Measurements from ENCODE around the gene TTC21A.
A peak's percentile ranks its signal among the peaks of the same experiment; 100 is the strongest.

TTC21A gene

GRCh38 chr3:39136533-39137434, 29.3 kb downstream of the TTC21A start:
- no peak for DNase-seq (ENCODE audit: low spot score)

- DNase-seq (ENCODE audit: low spot score): no peak
Observed at GRCh38 chr3:39137435-39137936, 30.0 kb downstream of the TTC21A start.

DNA sequence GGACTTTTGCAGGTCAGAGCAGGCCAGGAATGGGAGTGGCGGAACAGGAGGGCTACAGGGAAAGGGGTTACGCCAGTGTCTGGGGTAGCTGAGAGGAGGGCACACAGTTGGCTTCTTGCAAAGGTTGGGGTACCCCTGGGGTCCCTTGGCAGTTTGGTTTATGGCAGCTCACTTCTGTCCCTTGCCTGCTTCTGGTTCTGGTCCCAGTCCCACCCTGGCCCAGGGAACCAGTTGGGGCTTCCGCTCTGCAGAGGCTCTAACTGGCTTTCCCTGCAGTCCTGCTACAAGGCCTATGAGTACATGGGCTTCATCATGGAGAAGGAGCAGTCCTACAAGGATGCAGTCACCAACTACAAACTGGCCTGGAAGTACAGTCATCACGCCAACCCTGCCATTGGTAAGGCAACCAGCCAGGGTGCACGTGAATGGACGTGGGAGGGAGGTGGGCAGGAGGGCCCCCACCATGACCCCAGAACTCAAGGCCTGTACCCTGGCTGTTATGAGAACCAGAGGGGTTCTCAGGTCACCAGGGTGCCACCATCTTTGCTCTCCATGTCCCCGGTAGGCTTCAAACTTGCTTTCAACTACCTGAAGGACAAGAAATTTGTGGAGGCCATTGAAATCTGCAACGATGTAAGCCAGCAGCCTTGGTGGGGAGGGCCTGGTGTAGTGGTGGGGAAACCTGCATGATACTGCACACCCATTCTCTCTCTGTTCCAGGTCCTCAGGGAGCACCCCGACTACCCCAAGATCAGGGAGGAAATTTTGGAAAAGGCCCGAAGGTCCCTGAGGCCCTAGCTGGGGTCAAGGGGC, 30.7 kb downstream of the TTC21A start:
- DNase-seq (ENCODE audit: low spot score): no peak

- DNase-seq (ENCODE audit: low spot score): no peak
Observed at GRCh38 chr3:39138804-39139415, 31.4 kb downstream of the TTC21A start.

GRCh38 chr3:39139442-39139841, 32.0 kb downstream of the TTC21A start:
- no peak for DNase-seq (ENCODE audit: low spot score)

DNA sequence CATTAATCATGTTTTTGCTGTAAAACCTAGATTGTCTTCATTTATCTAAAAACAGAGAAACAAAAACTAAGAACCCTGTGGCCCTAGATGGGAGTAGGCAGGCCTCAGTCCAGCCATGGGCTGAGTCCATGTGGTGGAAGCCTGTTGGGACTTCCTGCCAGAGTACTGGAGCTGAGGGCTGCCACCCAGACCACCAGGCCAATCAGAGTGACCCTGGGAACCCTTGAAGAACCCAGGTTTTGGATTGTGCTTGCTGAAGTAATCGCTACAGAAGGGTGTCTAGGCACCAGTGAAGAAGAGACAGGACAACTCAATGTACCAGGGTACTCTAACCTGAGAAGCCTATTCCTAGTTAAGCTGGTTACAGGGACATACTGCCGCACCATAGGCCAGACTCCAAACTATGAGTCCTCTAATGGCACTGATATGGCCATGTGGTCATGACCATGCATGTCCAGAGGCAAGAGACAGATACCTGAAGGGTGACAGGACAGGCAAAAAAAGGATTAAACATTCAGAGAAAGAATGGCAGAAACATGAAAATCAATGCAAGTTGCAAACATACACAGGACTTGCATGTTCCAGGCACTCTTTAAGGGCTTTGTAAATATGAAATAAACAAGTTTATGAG, 33.0 kb downstream of the TTC21A start:
- no peak for DNase-seq (ENCODE audit: low spot score)

DNA sequence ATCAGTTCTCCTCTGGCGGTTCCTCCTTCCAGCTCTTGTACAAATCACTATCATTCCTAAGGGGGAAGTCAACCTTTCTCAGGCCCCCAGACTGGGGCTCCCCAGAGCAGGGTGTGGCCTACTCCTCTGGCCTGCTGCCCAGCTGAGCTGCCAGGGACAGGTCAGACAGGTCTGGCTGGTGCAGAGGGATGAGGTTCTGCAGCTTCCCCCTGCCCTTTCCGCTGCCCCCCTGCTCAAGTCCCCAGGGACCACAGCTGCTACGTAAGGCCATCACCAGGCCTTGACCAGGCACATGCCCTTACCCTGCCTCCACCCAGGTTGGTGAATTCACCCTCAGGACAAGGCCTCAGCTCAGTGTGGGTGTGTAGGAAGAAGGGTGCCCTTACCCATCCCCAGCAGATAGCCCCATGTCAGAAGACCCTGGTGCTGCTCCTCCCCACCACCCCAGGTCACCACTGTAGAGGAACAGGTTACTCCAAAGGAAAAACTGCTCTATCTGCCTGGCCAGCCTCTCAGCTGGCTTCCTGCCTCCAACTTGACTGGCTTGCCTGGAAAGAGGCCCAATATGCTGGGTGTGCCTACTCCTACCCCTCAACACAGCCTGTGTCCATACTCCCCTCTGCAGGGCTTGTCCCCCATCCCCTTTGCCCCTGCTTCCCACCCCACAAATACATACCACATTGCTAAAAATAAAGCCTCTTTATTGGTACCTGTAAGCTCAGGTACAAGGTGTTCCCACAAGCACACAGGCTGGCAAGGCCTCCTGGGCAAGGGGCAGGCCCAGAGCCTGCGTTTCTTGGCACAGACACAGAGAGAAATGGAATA, 33.9 kb downstream of the TTC21A start:
- DNase-seq (ENCODE audit: low spot score): no peak

DNA sequence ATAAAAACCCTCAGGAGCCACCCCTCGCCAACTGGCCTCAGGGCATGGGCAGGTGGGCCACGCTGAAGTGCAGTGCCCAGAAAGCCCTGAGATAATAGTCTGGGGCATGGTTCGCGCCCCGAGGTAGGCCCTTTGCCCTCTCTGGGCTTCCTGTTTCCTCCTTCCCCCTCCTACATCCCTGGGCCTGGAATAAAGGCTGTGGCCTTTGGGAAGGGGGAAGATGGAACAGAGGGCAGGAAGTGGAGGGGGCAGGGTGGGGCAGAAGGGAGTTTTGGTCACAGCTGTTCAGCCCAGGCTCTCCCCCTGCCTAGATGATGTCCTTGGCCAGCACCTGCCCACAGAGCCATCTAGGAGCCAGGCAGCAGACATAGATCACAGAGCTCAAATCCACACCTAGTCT, 34.6 kb downstream of the TTC21A start:
- no peak for DNase-seq (ENCODE audit: low spot score)

DNA sequence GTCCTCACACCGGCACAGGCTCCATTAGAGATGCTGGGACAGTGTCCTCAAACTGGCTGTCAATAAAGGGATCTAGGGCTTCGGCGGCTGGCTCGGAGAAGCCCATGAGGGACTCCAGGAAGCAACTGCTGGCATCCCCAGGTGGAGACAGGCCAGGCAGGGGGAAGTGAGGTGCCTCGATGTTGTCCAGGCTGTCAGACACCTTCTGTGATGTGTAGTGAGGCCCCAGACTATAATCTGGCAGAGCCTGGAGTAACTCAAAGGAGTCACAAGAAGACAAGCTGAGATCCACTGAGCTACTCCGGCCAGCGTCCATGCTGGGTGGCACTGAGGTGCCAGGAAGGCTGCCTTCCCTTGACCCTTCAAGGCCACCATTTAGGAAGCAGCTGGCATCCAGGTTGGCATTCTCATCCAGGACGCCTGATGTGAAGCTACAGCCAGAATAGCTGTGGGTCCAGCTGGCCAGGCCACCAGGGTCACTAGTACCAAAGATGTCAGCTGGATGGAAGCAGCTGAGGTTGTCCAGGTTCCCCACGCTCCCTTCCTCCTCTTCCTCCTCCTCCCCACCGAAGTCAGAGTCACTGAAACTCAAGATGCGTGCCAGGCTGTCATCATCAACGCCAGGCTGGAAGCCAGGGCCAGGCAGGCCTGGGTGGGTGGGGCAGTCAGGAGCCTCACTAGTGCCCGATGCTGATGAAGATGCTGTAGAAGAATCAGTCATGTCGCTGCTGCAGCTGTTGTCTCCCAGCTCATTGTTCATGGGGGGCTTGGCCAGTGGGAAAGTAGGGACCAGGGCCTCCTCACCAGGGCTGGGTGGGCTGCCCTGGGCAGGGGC, 35.8 kb downstream of the TTC21A start:
- no peak for DNase-seq (ENCODE audit: low spot score)

GRCh38 chr3:39144095-39144747, 36.7 kb downstream of the TTC21A start:
- DNase-seq (ENCODE audit: low spot score): no peak

- DNase-seq (ENCODE audit: low spot score): no peak
Observed at GRCh38 chr3:39144748-39145380, 37.4 kb downstream of the TTC21A start.

DNA sequence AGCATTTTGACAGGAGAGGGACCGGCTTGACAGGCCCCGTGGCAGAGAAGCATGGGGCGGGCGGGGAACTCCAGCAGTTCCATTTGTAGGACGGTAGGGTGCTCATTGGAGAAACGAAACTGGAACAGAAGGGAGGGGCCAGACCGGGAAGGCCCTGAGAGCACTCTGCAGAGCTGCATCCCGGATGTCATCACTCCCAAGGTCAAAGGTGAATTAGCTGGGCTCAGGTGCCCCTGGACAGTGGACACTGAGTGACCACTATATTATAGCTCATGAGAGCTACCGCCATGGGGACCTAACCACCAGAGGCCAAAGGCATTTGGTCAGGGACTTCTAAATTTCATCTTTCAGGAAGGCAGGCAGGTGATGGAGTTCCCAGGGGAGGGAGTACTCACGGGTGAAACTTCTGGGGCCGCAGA, 38.6 kb downstream of the TTC21A start:
- DNase-seq (ENCODE audit: low spot score): no peak

DNA sequence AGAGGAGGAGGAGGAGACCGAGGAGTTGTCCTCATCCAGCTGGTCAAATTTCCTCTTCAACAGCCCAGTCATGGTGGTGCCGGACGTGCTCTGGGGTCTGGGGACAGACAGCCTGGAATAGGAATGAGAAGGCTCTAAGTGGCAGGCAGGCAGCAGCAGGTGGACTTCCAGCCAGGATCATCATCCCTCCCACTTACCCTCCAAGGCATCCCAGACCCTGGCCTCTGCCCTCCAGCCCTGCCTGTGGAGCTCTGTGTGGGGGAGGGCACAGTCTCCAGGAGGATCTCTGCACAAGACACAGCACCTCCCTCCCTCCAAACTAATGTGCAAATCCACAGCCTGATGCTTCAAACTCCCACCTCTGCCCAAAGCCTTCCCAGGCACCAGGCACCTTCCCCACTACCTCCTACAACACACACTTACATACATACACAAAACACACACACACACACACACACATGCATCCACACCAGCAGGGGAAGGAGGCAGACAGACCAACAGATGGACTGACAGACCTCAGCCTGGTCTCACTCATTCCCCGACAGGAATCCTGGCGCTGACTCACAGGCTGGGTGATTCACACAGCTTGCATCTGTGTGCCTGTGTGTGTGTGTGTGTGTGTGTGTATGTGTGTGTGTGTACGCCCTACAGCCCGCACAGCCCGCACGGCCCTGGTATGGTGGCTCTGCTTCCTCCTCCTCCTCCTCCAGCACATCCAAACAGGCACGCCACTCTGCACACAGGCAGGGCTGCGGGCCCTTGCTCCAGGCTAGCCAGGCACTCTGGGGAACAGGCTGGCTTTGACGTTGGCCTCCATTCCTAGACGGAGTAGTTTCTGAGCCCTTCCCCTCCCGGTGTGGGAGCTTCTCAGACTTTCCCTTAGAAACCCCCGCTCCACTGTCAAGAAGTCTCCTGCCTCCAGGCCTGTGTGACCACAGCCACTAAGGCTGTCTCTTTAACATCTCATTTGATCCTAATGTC, 39.4 kb downstream of the TTC21A start:
- DNase-seq (ENCODE audit: low spot score): peak; percentile 56

DNA sequence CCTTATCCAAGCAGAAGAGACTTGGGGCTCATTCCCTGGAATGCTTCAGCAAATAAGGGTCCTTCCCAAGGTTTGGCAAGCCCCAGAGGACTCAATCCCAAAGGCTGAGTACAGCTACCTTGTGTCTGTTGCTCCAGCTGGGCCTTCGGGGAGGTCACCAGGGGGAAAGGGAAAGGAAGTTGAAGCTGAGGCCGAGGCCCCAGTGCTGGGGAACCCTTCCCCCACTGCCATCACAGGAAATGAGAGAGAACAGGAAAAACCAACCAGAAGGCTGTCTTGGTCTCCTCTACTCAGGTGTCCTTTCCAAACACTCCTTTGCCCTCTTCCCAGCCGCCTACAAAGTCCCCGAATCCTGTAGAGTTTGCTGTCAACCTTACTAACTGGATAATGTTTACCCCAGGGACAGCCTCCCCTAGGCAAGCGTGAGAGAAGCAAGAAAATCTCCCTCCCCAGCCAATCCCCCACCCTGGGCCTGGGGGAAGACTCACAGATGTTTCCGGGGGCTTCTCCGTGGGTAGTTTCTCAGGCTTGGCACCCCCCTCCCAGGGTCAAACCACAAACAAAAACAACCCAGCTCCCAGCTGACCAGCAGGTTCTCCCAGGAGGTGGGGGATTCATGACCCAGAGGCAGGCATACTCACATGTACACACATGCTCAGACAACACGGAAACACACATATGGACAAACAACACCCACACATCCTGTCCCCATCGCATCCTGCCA, 40.4 kb downstream of the TTC21A start:
- peak; percentile 87 for DNase-seq (ENCODE audit: low spot score)

GRCh38 chr3:39148435-39149058, 41.1 kb downstream of the TTC21A start:
- DNase-seq (ENCODE audit: low spot score): peak; percentile 82

DNA sequence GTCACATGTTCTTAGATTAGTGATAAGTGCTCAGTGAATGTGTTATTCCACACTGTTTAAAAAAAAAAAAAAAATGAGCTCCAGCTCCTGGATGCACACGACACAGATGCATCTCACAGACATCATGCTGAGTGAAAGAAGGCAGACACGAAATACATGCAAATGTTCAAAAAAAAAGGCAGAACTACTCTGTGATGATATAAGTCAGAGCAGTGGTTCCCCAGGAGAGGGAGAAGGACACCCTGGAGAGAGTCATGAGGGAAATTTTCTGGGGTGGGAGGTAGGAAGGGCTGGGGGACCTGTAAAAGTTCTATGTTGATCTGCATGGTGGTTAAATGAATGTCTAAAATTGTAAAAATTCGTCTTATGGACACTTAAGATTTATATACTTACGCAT, 41.6 kb downstream of the TTC21A start:
- peak; percentile 87 for DNase-seq (ENCODE audit: low spot score)

Measured in NAMALWA (cell line).